HG03442 (cell line): ENCODE data around the gene ATOSB.

Source experiments
- ATAC-seq: cut with Tn5 transposase; IDR thresholded peaks from one replicate; pipeline ENCODE4 v1.9.1; 2021; ENCODE audit warnings: mild to moderate bottlenecking, moderate library complexity; ENCODE audit not compliant: unreplicated experiment

ATOSB gene

DNA sequence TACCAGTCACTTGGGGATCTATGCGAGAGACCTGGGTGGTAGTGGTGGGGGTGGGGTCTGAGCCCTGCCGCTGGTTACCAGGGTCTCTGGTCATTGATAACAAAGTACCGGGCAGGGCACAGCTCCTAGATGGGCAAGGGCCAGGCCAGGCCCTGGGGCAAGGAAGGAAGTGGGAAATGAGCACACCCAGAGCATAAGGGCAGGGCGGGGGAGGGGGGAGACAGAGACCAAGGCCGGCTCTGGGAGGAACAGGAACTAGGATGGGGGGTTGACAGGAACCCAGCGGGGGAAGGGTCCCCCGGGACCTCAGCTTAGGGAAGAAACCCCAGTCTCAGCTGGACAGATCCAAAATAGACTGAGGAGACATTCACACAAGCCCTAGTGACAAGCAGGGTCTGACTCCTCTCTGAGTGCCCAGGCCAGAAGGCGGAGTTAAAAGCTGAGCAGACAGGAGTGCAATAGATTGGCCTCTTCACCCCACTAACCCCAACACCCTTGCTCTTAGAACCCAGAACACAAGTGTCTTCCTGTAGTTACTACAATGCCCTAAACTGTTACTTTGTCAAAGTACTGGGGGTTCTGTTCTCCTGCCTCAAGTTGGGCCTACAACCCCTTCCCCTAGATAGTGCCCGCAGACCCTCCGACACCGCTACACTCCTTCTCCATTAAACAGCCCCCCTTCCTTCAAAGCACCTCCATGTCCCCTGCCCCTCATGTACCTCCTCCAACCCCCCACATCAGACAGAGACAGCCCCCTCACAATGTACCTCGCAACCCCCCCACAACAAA is 628 bp downstream of the ATOSB start:
- no peak for ATAC-seq

DNA sequence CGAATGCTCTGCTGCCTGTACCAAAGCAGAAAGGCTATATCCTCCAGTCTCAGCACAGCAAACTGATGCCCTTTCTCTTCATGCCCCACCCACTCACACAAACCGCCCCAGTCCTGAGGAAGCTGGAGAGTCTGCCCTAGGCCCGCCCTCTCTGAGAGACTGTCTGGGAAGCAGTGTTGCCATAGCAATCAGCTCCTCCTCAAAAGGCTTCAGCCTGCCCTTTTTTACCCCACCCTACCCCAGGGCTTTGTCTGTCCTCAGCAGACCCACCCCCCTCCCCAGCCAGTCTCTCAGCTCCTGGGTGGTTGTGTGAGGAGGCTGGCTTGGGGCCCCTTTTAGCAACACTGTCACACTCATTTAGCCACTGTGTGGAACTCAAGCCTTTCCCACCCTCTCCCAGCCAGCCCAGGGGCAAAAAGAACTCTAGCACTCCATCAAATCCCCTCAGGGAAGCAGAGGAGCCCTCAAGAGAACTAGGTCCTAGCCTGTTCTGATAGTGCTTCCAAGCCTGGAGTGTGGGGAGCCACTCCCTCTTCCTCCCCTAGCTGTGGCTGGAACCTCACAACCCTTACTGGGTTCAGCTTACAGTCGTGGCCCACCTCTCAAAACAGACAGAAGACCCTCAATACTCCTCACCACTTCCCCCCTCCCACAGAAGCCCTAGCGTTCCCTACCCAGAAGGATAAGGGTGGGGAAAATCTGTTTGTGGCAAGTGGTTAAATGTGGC is 1.4 kb downstream of the ATOSB start:
- no peak for ATAC-seq

DNA sequence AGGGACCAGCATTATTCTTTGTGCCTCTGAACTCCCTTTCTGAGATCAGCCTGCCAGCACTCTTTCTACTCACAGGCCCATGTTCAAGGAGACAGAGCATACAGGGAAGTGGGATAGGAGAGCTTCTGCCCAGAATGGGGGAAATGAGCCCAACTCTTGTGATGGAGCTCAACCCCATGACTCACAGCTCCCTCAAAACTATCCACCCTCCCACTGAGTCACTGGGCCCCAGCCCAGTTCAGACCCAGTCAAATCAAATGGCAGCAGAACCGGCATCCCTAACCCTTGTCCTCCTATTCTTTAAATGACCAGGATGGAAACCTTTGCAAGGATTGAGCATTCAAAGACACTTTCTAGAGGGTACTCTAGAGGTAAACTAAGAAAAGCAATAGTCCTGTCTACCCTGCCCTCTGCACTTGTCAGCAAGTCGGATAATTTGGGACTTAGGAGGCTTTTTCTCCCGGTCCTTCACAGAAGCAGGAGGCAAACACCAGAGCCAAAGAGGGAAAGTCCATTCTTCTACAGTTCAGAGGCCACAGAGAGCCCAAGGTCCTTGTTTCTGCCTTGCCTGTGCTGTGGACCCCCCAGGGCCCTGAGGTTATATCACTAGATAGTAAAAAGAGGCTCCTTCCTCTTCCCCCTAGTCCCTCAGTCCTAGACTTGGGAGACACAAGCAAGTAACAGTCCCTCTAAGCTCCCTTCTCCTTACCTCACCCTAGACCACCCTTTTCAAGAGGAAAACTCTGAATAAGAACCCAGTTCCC is 3.2 kb downstream of the ATOSB start:
- ATAC-seq: no peak

DNA sequence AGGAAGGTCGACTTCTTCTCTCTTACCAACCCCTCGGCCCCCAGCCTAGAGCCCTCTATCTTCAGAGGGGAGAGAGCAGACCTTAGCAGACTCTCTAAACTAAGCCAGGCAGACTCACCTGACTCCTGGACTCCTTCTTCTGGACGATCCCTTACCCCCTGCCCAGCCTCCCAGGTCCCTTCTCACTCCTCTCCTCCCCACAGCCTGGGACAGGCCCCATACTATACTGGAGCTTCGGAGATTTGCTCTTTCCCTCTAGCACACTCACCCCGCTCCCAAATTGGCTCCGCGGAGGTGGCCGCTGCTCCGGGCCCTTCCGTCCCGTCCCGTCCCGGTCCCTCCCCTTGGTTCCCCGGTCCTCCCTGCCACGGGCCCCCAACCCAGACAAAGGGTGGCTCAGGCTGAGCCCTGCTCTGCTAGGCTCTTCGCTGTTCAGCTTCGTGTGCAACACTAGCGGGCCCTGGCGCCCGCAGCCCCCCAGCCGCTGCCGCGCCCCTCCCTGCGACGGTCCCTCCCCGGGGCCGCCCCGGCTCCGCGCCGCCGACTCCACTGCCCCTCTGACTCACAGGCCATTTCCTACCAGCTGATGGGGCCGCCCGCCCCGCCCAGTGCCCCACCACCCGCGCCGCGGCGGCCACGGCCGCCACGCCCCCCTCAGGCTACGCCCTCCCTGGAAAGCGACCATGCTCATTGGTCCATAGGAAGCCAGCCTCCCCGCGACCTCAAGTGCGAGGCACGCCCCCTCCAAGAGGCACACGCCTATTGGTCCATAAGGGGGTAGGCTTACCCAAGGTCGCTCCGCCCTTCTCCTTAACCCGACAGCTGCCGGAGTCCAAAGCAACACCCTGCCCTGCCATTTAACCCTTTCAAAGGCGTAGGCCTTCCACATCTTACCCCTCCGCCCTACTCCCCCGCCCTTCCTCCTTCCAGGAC is 4.4 kb downstream of the ATOSB start:
- ATAC-seq: peak; percentile 70

DNA sequence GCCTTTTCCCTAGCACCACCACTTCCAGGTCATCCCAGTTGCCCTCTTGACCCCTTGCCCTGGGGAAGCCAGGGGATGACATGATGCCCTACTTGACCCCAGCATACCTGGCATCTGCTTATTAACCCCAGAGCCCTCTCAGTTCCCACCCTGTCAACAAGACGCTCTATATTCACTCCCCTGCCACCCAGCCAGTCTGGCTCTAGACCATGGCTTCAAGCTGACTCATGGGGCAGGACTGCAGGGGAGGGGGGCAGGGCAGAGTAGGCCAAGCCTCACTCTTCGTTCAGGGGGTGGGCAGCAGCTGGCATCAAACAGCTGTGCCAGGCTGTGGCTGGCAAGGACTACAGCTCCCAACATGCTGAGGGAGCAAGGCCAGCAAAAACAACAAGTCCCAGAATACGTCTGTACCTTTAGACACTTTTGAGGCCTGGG is 5.3 kb downstream of the ATOSB start:
- ATAC-seq: no peak

DNA sequence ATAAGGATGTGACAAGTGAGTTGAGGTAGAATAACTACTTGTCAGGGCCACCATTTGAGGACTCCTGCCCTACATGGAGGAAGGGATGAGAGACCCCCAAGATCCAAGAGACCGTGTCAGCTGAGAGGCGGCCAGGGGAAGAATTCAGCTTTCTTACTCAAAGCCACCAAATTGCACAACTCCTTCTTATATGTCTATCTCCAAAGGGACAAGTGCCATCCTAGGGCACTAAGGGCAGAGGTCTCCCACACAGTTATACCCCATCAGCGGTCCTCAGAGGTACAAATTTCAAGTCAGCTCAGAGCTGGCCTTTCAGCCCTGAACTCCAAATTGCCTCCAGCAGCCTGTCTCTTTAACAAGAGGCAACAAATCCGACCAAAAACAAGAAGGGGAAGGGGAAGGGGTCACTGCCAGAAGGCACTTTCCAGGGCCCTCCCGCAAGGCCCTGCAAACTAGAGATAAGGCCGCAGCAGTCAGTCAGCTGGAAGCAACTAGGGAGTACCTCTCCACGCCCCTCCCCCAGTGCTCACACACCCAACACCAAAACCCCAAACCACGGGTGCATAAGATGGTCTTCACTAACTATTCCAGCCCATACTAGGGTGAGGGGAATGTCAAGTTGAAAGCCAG is 6.6 kb downstream of the ATOSB start:
- no peak for ATAC-seq

DNA sequence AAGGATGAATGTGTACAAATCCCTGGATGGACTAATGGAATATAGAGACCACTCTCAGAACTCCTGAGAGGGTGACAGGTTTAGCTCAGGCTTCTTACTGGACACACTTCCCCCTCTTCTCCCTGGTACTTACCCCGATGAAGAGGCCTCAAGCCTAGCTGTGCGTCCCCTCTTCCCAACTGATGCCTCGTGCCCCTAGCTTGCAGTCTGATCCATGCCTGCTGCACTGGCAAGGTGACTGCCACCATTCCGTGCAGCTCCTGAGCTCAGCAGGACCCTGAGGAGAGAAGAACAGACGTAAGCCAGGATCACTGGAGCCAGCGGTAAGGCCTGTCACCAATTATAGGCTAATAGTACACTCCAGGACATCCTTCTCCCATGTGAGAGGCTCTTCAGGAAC is 7.2 kb downstream of the ATOSB start:
- no peak for ATAC-seq

DNA sequence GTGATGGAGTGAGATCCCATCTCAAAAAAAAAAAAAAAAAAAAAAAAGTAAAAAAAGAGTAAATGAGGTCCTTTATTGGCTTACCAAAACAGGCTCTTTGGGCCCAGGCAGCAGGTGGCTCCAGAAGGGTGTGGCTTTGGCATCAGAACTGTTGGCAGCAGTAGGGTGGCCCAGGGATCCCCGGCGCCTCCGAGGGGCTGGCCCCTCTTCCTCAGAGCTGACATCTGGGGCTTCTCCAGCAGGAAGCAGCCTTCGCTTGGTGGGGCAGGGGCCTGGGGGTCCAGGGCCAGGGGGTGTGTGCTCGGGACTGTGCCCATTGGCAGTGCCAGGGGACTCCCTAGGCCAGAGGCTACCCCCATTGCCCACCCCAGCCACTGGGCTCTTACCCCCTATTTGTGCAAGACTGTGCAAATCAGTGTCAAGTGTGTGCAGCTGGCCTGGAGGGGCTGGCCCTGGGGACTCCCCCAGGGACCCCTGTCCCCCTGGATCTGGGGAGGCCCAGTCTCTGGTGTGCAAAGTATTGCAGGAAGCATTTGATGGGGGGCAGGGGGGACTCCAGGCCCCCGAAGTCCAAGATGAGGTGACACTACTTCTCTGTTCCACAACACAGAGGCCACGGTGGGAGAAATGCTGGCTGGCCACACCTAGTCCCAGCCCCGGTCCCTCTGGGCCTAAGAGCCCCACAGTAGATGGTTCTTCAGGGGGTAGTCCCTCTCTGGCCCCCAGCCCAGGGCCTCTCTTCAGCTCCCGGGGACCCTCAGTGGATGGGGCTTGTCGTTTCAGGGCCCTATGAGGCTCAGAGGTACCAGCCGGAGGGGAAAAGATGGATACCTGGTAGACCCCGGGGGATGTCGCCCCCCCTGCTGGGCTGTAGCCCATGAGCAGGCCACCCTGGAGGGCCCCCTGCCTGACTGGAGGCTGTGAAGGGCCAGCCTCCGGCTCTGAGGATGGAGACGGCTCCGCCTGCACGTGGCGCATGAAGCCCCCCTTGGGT is 8.1 kb downstream of the ATOSB start:
- ATAC-seq: no peak

DNA sequence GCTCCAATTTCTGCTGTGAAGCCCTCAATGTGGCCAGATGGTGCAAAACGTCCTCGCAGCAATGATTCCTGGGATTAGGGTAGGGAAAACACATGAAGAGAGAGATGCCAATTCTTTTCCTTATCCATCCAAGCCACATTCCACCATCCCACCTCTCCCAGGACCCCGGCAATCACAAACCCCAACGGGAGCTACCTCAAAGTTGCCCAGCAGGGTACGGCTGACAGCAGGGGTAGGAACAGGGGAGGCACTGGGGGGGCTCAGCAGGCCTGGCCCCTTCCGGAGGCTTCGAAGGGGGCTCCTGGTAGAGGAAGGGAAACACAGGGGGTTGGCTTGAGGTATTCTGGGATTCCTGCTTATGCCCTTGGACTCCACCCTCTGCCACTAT is 9.3 kb downstream of the ATOSB start:
- no peak for ATAC-seq

DNA sequence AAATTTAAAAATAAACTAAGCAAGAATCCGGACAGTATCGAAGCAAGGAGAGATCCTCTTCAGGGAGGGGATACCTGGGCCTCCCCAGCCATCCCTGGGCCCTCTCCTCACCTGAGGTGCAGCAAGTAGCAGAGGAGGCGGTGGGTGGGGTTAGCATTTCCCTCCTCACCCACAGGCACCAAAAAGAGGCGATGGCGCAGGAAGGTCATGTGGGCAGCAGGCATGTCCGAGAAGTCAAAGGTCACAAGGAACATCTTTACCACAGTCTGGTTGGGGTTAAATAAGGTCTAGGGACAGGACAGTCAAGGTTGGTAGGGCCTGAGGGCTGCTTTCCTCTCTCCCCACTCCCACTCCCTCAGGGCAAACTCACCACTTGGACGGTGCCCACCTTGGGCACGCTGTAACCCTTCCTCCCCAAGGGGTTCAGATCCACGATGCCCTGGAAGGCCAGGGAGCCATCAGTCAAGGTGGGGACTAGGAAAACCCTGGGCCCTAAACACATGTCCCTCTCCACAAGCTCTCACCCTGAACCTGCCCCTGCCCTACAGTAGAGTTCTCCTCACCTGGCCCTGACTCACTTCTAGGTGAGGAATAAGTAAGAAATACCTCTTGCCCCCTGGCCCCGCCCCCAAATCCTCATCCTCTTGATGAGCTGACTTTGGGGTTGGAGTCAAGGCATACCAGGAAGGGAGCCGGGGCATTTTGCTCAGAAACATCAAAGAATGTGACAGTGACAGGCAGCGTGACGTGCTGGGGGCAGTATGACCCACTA is 9.9 kb downstream of the ATOSB start:
- ATAC-seq: no peak

DNA sequence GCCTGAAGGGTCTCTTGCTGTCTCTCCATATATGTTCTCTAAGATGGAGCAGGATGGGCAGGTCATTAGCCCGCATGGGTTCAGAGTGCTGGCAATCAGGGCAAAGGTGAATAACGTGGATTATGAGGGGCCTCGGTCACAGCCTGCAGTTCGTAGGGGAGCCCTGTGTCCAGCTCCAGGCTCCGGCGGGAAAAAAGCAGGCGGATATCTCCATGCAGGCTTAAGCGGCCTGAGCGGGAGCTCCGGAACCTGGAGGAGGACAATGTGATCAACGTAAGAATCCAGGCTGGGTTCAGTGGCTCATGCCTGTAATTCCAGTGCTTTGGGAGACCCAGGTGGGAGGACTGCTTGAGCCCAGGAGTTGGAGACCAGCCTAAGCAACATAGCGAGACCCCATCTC is 10.5 kb downstream of the ATOSB start:
- ATAC-seq: no peak

DNA sequence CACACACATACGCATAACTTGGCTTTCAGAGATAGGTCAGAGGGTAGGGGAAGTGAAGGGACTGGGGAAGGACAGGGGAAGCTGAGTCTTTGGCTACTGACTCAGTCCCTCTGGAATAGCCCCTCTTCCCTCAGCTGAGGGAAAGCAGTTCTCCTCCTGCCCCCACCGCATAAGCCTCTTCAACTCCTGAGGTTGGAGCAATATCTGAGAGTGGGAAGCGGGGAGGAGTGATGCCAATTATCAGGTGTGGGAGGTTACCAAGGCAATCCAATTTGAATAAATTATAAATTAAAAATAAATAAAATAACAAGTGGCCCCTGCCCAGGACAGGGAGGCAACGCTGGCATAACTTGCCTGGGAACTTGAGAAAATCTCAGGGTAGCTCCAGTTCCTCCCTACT is 11.1 kb downstream of the ATOSB start:
- ATAC-seq: no peak

DNA sequence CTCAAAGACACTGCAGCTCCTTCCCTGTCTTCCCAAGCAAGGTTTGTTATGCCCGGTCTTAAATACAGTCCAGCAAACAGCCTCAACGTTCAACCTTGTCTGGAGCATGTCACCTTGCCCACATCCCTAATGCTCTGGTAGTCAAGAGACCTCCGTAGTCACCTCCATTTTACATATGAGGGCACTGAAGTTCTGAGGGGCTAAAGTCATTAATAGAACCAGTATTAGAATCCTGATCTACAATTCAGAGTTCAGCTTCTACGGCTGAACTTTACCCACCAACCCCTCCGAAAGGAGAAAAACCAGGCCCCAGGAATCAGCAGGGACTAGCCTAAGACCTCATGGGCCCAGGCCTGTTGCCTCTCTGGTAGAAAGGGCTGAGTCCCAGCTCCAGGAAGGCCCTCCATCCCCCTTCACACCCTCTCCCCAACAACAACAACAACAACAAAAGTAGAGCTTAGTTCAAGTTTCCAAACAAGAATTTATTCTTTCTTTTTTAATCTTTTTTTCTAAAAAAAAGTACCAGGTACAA is 11.9 kb downstream of the ATOSB start:
- ATAC-seq: no peak

DNA sequence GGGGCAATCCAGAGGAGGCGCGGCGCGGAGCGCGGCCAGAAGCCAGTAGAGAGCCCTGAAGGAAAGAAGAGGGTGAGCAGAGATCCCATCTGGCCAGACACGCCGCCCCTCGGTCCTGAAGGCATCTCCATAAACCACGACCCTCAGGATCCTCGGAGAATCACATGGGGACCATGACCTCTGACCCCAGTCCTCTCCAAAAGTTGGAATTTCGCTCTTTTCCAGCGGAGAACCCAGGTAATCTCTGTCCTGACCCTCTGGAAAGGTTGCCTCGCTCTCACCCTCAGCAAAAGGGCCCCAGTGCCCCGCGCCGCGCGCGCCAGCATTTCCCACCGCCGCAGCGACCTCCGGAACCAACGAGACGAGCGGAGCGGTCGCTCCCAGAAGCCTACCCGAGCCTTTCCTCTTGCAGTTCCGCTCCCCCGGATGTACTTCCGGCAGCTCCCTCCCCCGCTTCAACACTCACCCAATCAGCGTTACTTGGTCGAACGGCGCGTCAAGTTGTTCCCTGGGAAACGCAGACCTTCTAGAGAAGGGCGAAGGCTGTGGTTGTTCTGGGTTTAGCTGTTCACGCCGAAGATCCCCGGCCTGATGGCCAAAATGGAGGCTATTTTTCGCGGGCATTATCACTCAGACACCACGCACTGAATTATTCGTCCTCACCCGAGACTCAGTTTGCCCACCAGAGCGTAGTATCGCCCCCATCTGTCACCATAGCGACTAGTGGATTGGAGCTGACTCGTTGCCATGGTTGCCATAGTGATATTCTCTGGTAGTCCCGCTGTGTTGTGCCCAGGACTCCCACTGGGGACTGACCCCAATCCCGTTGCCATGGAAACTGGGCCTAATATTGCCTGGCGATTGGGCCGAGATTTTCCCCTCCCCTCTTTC is 12.6 kb downstream of the ATOSB start, which contains the start of gene STOML2:
TSS of gene STOML2 (minus strand) at position 363 of the 891 bp plus-strand sequence. CDS start at position 326, 37 bp downstream.
- peak; percentile 91 for ATAC-seq

DNA sequence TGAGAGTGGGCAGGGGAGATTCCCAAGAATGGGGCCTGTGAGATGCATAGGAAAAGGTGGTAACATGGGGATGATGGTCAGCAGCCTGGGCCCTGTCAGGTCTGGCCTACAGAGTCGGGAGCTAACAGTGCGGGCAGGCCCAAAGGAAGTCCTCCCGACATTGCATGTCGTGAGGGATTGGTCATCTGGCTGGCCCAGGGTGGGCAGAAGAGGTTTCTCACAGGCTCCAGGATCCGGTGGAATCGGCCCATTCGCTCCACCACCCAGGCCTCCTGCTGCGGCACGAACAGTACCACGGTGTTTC is 13.2 kb downstream of the ATOSB start:
- no peak for ATAC-seq

DNA sequence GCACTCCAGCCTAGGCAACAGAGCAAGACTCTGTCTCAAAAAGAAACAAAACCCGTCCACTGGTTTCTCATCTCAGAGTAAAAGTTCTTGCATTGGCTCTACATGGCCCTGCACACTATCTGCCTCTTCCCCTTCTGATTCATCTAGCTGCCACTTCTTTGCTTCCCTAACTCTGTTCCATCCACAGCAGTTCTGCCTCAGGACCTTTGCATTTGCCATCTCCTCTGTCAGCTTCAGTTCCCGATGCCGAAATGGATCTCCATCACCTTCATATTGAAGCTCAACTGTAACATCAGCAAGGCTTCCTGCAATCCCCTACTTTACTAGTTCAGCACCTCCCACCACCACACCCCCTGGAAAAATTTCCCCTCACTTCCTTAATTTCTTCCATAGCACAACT is 18.1 kb downstream of the ATOSB start:
- ATAC-seq: no peak
